HuH-7.5 (cell line): Measurements from ENCODE around the gene BLOC1S1.

Source experiments
- DNase-seq: peaks from one replicate; pipeline ENCODE4 v3.0.0; 2011; ENCODE audit warnings: low spot score

Gene BLOC1S1

DNA sequence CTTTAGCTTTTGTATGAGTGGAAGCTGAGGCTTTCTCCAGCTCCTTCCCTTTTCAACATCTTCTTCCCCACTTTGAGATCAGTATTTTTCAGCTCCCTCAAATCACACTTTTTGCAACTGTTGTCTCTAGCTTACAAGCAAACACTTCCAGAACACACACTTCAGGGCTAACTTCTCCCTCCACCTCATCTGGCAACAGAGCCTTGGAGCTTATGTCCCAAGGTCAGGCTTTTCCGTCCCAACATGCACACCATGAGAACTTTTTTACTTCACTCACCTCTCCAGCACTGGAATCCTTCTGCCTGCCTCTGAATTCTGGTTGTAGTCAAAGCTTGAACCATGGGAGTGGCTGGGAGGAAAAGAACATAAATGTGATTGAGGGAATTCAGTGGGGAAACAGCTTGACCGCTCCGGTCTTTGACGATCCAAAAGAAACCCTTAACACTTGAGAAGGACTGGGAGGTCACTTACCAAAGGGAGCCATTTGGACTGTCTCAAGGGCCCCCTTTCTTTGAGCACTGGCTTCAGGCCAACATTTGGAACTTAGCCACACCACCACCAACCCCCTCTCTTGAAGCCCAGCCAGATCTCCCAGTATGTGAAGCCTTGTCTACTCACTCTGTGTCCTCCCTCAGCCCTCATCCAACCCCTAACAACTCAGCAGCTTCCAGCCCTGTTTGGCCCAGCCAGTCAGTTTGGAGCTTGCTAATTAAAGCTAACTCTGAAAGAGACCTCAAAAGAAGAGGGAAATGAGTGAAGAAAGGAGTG lies 3.9 kb upstream of the BLOC1S1 start:
- DNase-seq = no peak

GRCh38 chr12:55712700-55713415 lies 3.0 kb upstream of the BLOC1S1 start:
- no peak for DNase-seq

- DNase-seq = no peak
Measured at GRCh38 chr12:55713721-55714120, 2.1 kb upstream of the BLOC1S1 start.

DNA sequence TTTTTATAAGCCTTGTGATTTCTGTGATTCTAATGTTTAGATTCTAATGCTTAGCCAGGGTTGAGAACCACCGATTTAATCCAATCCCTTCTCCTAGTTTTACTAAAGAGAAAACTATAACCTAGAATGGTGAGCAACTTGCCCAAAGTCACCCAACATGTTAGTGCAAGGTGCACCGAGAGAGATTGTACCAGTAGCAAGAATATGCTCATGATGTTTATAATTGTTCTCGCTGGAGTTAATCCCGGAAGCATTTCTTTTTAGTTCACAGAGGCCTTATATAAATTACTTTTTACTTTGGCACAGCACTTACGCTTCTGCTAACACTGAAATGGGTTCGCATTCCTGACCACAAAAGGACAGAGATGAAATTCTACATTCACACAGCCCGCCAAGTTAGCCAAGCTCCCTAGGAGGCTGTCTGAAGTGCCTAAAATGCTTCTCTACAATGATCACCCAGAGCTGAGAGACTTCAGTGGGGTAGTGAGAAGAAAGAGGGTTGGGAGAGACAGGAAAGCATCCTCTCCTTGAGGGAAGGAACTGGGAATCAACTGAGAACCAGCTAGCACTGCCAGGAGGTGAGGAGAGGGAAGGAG lies 579 bp upstream of the BLOC1S1 start:
- no peak for DNase-seq

DNA sequence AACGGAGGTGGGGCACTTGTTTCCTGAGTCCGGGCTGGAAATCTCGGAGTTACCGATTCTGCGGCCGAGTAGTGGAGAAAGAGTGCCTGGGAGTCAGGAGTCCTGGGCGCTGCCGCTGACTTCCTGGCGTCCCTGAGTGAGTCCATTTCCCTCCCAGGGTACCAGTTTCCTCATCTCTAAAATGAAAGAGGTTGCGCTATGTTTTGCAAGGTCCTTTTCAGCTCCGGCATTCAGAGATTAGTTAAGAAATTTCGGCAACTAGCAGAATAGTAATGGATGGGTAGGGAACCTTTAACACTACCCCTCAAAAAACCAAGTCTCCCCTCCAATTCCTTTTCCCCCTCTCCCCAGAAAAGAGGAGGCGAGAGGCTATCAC lies 724 bp downstream of the BLOC1S1 start:
- DNase-seq = no peak

- no peak for DNase-seq
Measured at GRCh38 chr12:55717011-55718007, 1.5 kb downstream of the BLOC1S1 start.

- no peak for DNase-seq
Measured at GRCh38 chr12:55718015-55718414, 2.2 kb downstream of the BLOC1S1 start.

DNA sequence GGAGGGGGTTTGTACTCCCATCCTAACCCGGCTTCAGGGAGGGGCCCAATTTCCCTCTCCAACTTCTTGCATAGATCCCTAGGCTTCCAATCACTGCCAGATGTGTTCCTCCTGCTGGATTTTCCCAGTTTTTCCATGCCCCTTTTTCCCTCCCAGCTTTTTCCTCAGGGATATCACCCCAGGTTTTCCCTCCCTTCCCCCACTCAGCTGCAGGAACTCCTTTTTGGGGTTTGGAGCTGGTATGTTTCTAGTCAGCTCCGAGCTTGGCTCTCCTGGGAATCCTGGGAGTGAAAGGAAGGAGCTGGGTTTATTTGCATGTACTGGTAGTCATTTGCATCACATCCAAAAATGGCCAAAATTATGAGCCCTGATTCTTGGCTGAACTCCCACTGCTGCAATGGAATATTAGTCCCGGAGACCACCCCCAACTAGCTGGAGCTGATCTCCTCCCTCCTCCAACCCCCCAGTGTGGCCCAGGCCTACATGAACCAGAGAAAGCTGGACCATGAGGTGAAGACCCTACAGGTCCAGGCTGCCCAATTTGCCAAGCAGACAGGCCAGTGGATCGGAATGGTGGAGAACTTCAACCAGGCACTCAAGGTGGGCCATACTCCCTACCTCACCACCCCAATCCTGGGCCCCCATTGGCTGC lies 2.9 kb downstream of the BLOC1S1 start:
- no peak for DNase-seq

DNA sequence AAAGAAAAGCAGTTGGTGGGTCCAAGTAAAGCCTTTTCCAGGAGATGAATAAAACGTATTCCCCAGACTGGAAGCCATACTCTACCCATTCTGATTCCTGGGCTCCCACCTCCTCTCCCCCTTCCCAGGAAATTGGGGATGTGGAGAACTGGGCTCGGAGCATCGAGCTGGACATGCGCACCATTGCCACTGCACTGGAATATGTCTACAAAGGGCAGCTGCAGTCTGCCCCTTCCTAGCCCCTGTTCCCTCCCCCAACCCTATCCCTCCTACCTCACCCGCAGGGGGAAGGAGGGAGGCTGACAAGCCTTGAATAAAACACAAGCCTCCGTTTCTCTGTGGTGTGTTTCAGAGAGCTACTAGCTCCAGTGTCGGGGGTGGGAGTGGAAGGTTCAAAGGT lies 3.5 kb downstream of the BLOC1S1 start:
- DNase-seq = no peak

DNA sequence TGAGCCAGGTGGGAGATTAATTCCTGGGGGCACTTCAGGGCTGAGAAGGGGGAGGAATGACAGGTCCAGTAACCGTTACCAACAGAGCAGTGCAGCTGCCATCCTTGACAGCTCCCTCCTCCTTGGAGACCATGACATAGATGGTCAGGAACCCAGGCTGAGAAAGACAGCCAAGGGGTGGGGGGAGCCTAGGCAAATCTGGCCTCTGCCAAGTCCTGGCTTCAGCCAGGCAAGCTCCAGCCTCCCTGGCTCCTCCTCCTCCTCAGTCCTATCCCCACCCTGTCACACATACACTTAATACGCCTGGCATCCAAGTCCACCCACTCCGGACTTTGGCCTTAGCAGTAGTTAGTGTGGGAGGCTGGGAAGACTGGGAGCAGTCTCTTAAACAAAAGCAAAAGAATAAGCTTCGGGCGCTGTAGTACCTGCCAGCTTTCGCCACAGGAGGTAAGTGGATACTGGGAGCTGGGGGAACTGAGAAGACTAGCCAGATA lies 4.3 kb downstream of the BLOC1S1 start, which contains the start of gene RDH5:
RDH5 (plus strand) TSS at position 323 of the 494 bp plus-strand sequence. CDS start 792 bp downstream, outside the sequence.
- DNase-seq = peak; percentile 83

GRCh38 chr12:55720894-55721444 lies 5.1 kb downstream of the BLOC1S1 start:
- DNase-seq = peak; percentile 69

GRCh38 chr12:55721601-55722213 lies 5.9 kb downstream of the BLOC1S1 start:
- no peak for DNase-seq

GRCh38 chr12:55722948-55723347 lies 7.1 kb downstream of the BLOC1S1 start:
- DNase-seq = no peak

- no peak for DNase-seq
Measured at GRCh38 chr12:55723516-55724225, 7.8 kb downstream of the BLOC1S1 start.

DNA sequence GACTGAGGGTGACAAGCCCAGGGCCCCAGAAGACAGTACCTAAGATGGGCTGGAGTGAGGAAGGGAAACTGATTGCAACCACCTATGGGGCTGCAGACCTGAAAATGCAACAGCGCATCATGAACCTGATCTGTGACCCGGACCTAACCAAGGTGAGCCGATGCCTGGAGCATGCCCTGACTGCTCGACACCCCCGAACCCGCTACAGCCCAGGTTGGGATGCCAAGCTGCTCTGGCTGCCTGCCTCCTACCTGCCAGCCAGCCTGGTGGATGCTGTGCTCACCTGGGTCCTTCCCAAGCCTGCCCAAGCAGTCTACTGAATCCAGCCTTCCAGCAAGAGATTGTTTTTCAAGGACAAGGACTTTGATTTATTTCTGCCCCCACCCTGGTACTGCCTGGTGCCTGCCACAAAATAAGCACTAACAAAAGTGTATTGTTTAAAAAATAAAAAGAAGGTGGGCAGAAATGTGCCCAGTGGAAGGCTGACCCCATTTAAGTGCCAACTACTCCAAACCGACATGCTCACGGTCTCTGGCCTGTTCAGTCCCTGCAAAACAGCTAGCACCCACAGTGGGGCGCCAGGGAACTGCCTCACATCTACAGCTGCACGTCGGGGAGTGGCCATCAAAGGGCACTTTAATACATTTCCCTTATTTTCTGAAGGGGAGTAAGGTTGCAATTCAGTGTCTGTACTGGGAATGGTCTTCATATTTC lies 8.5 kb downstream of the BLOC1S1 start:
- peak; percentile 71 for DNase-seq

DNA sequence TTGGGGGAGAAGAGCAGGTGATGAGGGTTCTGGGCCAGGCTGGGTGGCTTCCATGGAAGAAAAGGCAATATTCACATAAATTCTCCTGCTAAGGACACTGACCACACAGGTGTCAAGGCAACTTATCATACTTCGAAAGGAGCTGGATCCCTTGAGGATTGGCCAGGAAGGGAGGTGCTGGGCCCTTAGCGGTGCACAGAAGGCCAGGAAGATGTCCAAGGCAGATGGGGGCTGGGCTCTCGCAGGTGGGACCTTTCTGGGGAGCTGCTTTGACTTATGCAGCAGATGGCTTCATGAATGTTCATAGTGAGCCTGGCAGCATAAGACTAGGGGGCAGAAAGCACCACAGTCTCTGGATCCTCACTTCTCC lies 9.1 kb downstream of the BLOC1S1 start:
- no peak for DNase-seq

DNA sequence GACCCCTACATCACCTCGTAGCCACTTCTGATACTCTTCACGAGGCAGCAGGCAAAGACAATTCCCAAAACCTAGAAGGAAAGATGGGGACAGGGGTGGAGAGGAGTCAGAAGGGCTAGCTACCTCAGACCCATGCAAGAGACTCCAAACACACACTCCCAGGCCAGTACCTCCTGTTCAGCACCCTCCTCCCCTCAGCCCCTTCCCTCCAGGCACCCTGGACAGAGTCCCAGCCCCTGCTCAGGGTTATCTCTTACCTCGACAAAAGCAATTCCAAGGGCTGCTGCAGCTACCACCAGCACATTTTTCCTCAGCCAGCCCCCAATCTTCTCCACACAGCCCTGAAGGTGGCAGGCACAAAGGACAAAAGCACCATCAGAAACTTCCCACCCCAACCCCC lies 9.7 kb downstream of the BLOC1S1 start:
- DNase-seq = no peak

GRCh38 chr12:55726971-55727370 lies 11.1 kb downstream of the BLOC1S1 start:
- no peak for DNase-seq

DNA sequence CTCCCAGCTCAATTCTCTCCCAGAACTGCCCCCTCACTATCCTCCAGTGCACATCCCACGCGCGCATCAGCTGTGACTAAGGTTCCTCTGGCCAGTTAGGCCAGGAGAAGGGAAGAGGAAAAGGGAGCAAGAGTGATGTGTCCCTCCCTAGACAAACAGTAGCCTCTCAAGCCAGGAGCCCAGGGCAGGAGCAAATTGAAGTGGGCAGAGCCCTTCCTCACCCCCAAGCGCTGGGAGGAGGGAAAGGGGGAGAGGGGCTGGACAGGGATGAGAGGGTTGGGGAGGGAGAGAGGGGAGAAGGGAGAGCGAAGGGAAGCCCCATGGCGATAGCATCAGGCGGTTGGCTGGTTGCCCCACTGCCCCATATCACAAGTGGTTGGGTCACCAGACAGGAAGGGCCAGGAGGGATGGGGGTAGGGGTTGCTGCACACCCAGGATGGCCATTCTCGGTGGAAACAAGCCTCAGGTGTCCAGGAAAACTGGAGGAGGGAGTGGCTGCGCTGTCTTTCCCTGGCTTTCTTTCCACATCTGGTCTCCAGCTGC lies 11.9 kb downstream of the BLOC1S1 start:
- no peak for DNase-seq
